HEK293 (cell line): ENCODE measurements around the gene CHCHD5.
"Not testable (repeated sequence)": the region's sequence is repeated elsewhere in the genome, so short reads cannot be mapped to it uniquely, and the experiment has no call there.

Experiments used
- CTCF ChIA-PET: fragments of 350-600 bp; formaldehyde crosslinking; extraction: SDS; loops from one replicate; lab custom pipeline; 2021; ENCODE audit warnings: antibody characterized with exemption; lab: Yijun Ruan, JAX
- POLR2A ChIA-PET: fragments of 300-600 bp; formaldehyde crosslinking; extraction: SDS; loops from one replicate; lab custom pipeline; 2020; ENCODE audit warnings: antibody characterized with exemption, inconsistent platforms; lab: Yijun Ruan, JAX
- H3K27ac ChIP-seq: fragments of 200-500 bp; sonication (Bioruptor generic); 2 replicates; pipeline ENCODE4 v1.5.1; 2014; ENCODE audit warnings: low read depth, low read length, control low read depth, inconsistent platforms; ENCODE audit errors: extremely low read depth
- H3K36me3 ChIP-seq, 2 experiments: fragments of 200-500 bp in 1 of 2; sonication (Bioruptor generic) in 1 of 2; 1 replicate in 1 of 2; 2 replicates in 1 of 2; pipeline ENCODE4 v1.5.1; 2014 to 2017; ENCODE audit warnings: inconsistent platforms in 2 of 2, low read length in 2 of 2; ENCODE audit not compliant: control insufficient read depth in 2 of 2, insufficient read depth in 1 of 2
- H3K4me1 ChIP-seq: fragments of 200-500 bp; sonication (Bioruptor generic); 2 replicates; pipeline ENCODE4 v1.5.1; 2014; ENCODE audit warnings: mild to moderate bottlenecking, low read length, inconsistent platforms; ENCODE audit not compliant: control insufficient read depth, insufficient read depth
- H3K4me3 ChIP-seq: 2 replicates; pipeline ENCODE4 v1.5.1; 2011; ENCODE audit warnings: low read depth, mild to moderate bottlenecking, control low read depth, low read length, moderate library complexity
- H3K9me3 ChIP-seq: fragments of 200-500 bp; sonication (Bioruptor generic); 2 replicates; pipeline ENCODE4 v1.5.1; 2014; ENCODE audit warnings: low read depth, low read length, inconsistent platforms; ENCODE audit not compliant: control insufficient read depth, insufficient read depth
- BCL11A ChIP-seq: fragments of 450-650 bp; formaldehyde crosslinking; IDR thresholded peaks from 2 replicates; pipeline ENCODE4 v1.5.1; 2016; ENCODE audit warnings: low read depth, missing biosample characterization, missing genetic modification characterization
- SP2 ChIP-seq: fragments of 450-650 bp; formaldehyde crosslinking; IDR thresholded peaks from 2 replicates; pipeline ENCODE4 v1.5.1; 2016; ENCODE audit warnings: missing biosample characterization, missing genetic modification characterization
- TCF7L2 ChIP-seq: IDR thresholded peaks from 2 replicates; pipeline ENCODE4 v1.6.1; 2011; ENCODE audit warnings: low read depth, mild to moderate bottlenecking, inconsistent platforms, low read length, moderate library complexity, borderline replicate concordance
- YY2 ChIP-seq: fragments of 450-650 bp; formaldehyde crosslinking; IDR thresholded peaks from 2 replicates; pipeline ENCODE4 v1.5.1; 2016; ENCODE audit warnings: missing biosample characterization, missing genetic modification characterization
- ZNF112 ChIP-seq: fragments of 450-650 bp; formaldehyde crosslinking; IDR thresholded peaks from 2 replicates; pipeline ENCODE4 v1.5.0; 2017; ENCODE audit warnings: missing biosample characterization, missing genetic modification characterization
- ZNF132 ChIP-seq: fragments of 450-650 bp; formaldehyde crosslinking; IDR thresholded peaks from 2 replicates; pipeline ENCODE4 v1.5.1; 2017; ENCODE audit warnings: missing biosample characterization, missing genetic modification characterization, borderline replicate concordance
- ZNF404 ChIP-seq: fragments of 450-650 bp; formaldehyde crosslinking; IDR thresholded peaks from 2 replicates; pipeline ENCODE4 v1.5.1; 2017; ENCODE audit warnings: missing biosample characterization, missing genetic modification characterization
- ZNF433 ChIP-seq: fragments of 450-650 bp; formaldehyde crosslinking; IDR thresholded peaks from 2 replicates; pipeline ENCODE4 v1.5.1; 2016; ENCODE audit warnings: missing biosample characterization, missing genetic modification characterization, low read depth
- ZNF585B ChIP-seq: fragments of 450-650 bp; formaldehyde crosslinking; IDR thresholded peaks from 2 replicates; pipeline ENCODE4 v1.5.1; 2016; ENCODE audit warnings: missing biosample characterization, missing genetic modification characterization
- TF ChIP-seq, protein P1 (sequence below): fragments of 450-650 bp; formaldehyde crosslinking; optimal IDR thresholded peaks from 2 replicates; pipeline ENCODE3; 2016; ENCODE audit warnings: missing biosample characterization, mild to moderate bottlenecking, missing genetic modification characterization
- TF ChIP-seq, protein P2 (sequence below): fragments of 450-650 bp; IDR thresholded peaks from 2 replicates; pipeline ENCODE4 v1.5.1; 2018; ENCODE audit warnings: missing biosample characterization, missing genetic modification characterization
- TF ChIP-seq, protein P3 (sequence below): fragments of 450-650 bp; formaldehyde crosslinking; IDR thresholded peaks from 2 replicates; pipeline ENCODE4 v1.5.1; 2016; ENCODE audit warnings: missing biosample characterization, missing genetic modification characterization, borderline replicate concordance
- TF ChIP-seq, protein P4 (sequence below): fragments of 450-650 bp; formaldehyde crosslinking; conservative IDR thresholded peaks from 2 replicates; pipeline ENCODE4 v1.5.1; 2016; ENCODE audit warnings: low read depth, missing biosample characterization, missing genetic modification characterization
- TF ChIP-seq, protein P5 (sequence below): fragments of 450-650 bp; formaldehyde crosslinking; IDR thresholded peaks from 2 replicates; pipeline ENCODE4 v1.5.1; 2016; ENCODE audit warnings: missing biosample characterization, missing genetic modification characterization
- TF ChIP-seq, protein P6 (sequence below): fragments of 450-650 bp; formaldehyde crosslinking; conservative IDR thresholded peaks from 2 replicates; pipeline ENCODE4 v1.5.1; 2016; ENCODE audit warnings: low read depth, missing biosample characterization, missing genetic modification characterization

CHCHD5 gene

DNA sequence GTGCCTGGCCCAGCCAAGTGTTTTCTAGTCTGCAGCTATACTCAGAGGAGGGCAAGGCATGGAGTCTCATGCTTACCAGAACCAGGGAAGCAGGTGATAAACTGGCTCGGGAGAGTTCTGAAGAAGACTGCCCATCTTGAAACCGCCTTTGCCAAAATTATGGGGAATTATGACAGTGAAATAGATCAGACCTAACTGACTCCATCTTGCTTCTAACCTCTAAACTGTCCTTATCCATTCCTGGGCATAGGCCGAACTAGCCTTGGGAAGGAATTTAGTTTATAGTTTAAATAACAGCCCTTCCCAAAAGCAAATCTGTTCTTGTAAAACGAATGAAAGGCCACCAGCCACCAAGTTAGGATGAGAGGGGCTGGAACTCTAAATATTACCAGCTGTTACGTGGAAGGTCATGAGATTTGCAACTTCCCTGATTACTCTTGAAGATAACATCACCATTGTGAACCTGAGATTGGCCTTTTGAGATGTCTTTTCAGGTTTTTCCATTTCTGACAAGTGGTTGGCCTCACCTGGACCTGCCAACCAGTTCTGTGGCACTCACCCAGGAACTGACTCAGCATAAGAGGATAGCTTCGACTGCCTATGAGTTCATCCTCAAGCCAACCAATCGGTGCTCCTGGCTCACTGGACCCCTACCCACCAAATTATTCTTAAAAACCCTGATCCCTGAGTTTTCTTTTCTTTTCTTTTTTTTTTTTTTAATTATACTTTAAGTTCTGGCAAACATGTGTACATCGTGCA, 23.4 kb downstream of the CHCHD5 start:
- Histone ChIP-seq H3K27ac (no peak overlapping the region), H3K9me3 (no peaks in the 10 kb centered on the region), H3K4me3 (no peak overlapping the region), H3K4me1 (no peaks in the 10 kb centered on the region), H3K36me3 (no peaks in the 10 kb centered on the region)
- TF ChIP-seq, protein P1, sequence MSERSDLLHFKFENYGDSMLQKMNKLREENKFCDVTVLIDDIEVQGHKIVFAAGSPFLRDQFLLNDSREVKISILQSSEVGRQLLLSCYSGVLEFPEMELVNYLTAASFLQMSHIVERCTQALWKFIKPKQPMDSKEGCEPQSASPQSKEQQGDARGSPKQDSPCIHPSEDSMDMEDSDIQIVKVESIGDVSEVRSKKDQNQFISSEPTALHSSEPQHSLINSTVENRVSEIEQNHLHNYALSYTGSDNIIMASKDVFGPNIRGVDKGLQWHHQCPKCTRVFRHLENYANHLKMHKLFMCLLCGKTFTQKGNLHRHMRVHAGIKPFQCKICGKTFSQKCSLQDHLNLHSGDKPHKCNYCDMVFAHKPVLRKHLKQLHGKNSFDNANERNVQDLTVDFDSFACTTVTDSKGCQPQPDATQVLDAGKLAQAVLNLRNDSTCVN (tag by site-specific recombination): no peak
- no peak for TF ChIP-seq YY2 (tag by site-specific recombination)
- TF ChIP-seq ZNF404 (tag by site-specific recombination): no peak
- no peak for TF ChIP-seq BCL11A
- TF ChIP-seq, protein P2, sequence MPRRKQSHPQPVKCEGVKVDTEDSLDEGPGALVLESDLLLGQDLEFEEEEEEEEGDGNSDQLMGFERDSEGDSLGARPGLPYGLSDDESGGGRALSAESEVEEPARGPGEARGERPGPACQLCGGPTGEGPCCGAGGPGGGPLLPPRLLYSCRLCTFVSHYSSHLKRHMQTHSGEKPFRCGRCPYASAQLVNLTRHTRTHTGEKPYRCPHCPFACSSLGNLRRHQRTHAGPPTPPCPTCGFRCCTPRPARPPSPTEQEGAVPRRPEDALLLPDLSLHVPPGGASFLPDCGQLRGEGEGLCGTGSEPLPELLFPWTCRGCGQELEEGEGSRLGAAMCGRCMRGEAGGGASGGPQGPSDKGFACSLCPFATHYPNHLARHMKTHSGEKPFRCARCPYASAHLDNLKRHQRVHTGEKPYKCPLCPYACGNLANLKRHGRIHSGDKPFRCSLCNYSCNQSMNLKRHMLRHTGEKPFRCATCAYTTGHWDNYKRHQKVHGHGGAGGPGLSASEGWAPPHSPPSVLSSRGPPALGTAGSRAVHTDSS (tag by site-specific recombination): no peak
- TF ChIP-seq, protein P3, sequence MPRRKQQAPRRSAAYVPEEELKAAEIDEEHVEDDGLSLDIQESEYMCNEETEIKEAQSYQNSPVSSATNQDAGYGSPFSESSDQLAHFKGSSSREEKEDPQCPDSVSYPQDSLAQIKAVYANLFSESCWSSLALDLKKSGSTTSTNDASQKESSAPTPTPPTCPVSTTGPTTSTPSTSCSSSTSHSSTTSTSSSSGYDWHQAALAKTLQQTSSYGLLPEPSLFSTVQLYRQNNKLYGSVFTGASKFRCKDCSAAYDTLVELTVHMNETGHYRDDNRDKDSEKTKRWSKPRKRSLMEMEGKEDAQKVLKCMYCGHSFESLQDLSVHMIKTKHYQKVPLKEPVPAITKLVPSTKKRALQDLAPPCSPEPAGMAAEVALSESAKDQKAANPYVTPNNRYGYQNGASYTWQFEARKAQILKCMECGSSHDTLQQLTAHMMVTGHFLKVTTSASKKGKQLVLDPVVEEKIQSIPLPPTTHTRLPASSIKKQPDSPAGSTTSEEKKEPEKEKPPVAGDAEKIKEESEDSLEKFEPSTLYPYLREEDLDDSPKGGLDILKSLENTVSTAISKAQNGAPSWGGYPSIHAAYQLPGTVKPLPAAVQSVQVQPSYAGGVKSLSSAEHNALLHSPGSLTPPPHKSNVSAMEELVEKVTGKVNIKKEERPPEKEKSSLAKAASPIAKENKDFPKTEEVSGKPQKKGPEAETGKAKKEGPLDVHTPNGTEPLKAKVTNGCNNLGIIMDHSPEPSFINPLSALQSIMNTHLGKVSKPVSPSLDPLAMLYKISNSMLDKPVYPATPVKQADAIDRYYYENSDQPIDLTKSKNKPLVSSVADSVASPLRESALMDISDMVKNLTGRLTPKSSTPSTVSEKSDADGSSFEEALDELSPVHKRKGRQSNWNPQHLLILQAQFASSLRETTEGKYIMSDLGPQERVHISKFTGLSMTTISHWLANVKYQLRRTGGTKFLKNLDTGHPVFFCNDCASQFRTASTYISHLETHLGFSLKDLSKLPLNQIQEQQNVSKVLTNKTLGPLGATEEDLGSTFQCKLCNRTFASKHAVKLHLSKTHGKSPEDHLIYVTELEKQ (tag by site-specific recombination): no peak
- TF ChIP-seq ZNF132 (tag by site-specific recombination): no peak
- TF ChIP-seq ZNF112 (tag by site-specific recombination): no peak
- TF ChIP-seq ZNF585B (tag by site-specific recombination): no peak
- no peak for TF ChIP-seq SP2 (tag by site-specific recombination)
- TF ChIP-seq, protein P4, sequence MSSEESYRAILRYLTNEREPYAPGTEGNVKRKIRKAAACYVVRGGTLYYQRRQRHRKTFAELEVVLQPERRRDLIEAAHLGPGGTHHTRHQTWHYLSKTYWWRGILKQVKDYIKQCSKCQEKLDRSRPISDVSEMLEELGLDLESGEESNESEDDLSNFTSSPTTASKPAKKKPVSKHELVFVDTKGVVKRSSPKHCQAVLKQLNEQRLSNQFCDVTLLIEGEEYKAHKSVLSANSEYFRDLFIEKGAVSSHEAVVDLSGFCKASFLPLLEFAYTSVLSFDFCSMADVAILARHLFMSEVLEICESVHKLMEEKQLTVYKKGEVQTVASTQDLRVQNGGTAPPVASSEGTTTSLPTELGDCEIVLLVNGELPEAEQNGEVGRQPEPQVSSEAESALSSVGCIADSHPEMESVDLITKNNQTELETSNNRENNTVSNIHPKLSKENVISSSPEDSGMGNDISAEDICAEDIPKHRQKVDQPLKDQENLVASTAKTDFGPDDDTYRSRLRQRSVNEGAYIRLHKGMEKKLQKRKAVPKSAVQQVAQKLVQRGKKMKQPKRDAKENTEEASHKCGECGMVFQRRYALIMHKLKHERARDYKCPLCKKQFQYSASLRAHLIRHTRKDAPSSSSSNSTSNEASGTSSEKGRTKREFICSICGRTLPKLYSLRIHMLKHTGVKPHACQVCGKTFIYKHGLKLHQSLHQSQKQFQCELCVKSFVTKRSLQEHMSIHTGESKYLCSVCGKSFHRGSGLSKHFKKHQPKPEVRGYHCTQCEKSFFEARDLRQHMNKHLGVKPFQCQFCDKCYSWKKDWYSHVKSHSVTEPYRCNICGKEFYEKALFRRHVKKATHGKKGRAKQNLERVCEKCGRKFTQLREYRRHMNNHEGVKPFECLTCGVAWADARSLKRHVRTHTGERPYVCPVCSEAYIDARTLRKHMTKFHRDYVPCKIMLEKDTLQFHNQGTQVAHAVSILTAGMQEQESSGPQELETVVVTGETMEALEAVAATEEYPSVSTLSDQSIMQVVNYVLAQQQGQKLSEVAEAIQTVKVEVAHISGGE (tag by site-specific recombination): no peak
- TF ChIP-seq, protein P5, sequence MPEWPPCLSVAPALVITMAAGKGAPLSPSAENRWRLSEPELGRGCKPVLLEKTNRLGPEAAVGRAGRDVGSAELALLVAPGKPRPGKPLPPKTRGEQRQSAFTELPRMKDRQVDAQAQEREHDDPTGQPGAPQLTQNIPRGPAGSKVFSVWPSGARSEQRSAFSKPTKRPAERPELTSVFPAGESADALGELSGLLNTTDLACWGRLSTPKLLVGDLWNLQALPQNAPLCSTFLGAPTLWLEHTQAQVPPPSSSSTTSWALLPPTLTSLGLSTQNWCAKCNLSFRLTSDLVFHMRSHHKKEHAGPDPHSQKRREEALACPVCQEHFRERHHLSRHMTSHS (tag by site-specific recombination): no peak
- TF ChIP-seq TCF7L2: no peak
- no peak for TF ChIP-seq ZNF433 (tag by site-specific recombination)
- TF ChIP-seq, protein P6, sequence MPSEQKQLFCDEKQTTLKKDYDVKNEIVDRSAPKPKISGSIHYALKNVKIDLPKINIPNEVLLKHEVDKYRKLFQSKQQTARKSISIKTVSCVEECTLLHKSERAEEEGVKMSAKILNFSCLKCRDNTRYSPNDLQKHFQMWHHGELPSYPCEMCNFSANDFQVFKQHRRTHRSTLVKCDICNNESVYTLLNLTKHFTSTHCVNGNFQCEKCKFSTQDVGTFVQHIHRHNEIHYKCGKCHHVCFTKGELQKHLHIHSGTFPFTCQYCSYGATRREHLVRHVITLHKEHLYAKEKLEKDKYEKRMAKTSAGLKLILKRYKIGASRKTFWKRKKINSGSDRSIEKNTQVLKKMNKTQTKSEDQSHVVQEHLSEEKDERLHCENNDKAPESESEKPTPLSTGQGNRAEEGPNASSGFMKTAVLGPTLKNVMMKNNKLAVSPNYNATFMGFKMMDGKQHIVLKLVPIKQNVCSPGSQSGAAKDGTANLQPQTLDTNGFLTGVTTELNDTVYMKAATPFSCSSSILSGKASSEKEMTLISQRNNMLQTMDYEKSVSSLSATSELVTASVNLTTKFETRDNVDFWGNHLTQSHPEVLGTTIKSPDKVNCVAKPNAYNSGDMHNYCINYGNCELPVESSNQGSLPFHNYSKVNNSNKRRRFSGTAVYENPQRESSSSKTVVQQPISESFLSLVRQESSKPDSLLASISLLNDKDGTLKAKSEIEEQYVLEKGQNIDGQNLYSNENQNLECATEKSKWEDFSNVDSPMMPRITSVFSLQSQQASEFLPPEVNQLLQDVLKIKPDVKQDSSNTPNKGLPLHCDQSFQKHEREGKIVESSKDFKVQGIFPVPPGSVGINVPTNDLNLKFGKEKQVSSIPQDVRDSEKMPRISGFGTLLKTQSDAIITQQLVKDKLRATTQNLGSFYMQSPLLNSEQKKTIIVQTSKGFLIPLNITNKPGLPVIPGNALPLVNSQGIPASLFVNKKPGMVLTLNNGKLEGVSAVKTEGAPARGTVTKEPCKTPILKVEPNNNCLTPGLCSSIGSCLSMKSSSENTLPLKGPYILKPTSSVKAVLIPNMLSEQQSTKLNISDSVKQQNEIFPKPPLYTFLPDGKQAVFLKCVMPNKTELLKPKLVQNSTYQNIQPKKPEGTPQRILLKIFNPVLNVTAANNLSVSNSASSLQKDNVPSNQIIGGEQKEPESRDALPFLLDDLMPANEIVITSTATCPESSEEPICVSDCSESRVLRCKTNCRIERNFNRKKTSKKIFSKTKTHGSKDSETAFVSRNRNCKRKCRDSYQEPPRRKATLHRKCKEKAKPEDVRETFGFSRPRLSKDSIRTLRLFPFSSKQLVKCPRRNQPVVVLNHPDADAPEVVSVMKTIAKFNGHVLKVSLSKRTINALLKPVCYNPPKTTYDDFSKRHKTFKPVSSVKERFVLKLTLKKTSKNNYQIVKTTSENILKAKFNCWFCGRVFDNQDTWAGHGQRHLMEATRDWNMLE (tag by site-specific recombination): no peak
- ChIA-PET CTCF (interaction anchor here (0.7 to 1.1 kb wide), 2 partner anchors 117 to 118 kb away, joined by 3 to 6 read pairs; no protein-coding TSS in a partner anchor), POLR2A (no interaction called here)

DNA sequence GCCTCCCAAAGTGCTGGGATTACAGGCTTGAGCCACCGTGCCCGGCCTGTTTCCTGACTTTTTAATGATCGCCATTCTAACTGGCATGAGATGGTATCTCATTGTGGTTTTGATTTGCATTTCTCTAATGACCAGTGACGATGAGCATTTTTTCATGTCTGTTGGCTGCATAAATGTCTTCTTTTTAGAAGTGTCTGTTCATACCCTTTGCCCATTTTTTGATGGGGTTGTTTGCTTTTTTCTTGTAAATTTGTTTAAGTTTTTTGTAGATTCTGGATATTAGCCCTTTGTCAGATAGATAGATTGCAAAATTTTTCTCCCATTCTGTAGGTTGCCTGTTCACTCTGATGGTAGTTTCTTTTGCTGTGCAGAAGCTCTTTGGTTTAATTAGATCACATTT, 24.9 kb downstream of the CHCHD5 start:
- H3K4me3 ChIP-seq, H3K4me1 ChIP-seq, POLR2A ChIA-PET, H3K36me3 ChIP-seq, H3K9me3 ChIP-seq, H3K27ac ChIP-seq: not testable (repeated sequence)
- CTCF ChIA-PET: interaction anchor here (0.9 kb wide), 1 partner anchor 14 kb away, joined by 3 read pairs; no protein-coding TSS in a partner anchor
